ENCODE results near the gene SLAIN1.
A peak's percentile ranks its signal among the peaks of the same experiment; 100 is the strongest.

The SLAIN1 gene

DNA sequence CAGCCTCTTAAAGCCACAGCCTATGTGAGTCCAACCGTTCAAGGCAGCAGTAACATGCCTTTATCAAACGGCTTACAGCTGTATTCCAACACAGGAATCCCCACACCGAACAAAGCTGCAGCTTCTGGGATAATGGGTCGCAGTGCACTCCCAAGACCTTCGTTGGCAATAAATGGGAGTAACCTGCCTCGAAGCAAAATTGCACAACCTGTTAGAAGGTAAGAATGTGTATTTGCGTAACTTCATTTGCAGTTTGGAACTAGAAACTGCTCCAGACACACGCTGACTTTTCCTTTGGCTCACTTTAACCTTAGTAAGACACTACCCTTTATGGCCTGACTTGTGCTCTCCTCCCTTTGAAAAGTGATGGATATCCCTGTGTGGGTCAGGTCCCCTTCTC lies 63.4 kb downstream of the SLAIN1 start:
- DNase-seq: no peak

DNA sequence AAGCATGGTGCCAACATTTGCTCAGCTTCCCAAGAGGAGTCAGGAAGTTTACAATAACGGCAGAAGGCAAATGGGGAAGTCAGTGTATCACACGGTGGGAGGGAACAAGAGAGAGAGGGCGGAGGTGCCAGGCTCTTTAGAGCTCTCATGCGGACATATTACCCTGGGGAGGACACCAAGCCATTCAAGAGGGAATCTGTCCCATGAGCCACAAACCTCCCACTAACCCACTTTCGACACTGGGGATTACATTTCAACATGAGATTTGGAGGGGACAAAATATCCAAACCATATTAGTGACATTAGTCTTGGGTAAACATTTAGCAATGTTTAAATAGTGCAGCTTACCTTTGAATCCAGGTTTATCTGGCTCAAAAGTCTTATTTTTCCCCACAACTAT lies 69.9 kb downstream of the SLAIN1 start:
- no peak for DNase-seq

DNA sequence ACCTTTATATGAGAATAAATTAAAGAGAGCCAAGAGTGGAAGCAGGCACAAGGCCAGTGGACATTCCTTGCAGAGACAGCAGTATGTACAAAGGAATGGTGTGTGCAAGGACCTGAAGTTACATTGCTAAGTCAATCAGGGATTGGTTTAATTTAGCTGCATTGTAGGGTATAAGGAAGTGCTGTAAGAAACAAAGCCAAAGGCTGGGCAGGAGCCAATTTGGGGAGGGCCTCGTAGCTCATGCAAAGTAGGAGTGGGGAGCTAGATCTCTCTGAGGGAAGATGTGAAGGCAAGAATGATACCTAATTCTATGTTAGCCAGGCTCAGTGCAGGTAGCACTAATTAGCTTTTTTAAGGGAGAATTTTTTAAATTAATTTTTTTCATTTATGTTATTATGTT lies 76.7 kb downstream of the SLAIN1 start:
- DNase-seq: no peak

DNA sequence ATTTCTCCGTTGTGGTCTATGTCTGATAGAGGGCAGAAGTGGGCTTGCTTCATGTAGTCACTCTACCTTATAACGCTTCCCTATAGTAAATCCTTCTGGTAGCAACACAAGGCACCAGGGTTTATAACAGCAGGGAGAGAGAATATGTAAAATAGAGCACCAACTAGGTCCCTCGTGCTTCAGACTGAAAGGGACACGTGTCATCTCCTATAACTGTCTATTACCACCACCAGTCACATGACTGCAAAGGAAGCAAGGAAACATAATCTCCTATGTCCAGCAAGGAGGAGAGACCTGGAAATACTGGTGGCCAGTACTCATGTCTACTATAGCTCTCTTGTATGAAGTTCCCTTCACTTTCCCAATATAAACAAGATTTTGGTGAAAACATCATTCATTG lies 79.2 kb downstream of the SLAIN1 start:
- DNase-seq: no peak

DNA sequence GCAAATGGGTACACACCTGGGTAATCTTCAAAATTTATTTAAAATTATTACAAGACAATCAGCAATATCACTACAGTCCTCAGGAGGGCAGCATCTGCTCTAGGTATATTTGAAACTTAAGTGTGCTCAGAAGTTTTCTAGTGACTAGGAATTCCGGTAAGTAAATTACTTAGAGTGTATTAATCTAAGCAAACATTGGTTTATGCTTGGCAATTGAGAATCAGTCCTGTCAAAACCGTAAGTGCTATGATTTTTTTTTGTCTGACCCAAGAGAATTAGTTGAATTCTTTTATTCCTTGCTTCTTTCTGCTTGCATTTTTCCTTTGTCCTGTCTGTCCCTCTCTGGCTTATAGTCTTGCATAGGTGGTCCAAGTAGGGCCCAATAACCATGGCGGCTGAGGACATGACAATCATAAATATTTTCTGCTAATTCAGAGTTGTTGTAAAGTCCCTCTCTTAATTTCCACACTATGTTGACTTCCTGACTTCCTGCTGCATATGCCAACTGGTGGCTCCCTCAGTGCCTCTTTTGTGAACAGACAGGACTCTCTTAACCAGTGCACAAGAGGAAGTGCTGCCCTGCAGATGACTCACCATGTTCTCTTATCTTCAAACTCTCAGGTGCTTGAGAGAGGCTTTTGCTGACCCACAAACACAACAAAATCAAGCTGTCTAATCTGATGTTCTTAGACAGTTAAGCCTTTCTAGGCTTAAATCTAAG lies 82.2 kb downstream of the SLAIN1 start:
- DNase-seq: peak; percentile 27

DNA sequence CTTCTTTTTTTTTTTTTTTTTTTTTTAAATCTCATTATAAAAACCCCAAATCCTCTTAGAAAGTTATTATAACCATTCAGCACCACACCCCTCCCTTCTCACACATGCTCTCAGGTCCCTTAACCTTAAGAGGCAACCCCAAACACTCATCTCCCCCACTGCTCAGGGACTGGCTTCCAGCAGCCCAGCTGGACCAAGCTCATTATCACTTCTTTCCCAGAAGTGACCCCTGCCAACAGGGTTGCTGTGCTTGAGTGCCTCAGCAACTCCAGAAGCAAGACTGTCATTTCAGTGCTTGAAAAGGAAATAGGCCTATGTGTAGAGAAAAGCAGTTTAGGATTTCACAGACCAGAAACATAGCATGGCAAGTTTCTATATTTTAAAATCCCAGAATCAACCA lies 84.3 kb downstream of the SLAIN1 start:
- DNase-seq: no peak

DNA sequence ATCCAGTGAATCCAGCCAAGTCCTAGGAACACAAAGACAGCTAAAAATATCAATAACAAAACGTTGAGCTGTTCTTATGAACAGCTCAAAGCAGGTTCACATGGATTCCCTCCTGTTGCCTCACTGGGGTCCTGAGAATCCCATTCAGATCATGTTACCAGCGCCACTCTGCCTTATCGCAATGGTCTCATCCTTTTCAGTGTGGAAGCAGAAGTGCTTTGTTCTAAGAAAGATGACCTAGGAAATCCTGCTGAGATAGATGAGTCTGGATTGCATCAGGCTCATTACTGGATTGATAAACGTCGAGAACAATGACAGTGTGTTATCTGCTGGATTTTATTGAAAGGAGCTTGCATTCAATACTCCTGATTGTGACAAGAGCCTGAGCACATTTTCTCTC lies 87.0 kb downstream of the SLAIN1 start:
- no peak for DNase-seq

DNA sequence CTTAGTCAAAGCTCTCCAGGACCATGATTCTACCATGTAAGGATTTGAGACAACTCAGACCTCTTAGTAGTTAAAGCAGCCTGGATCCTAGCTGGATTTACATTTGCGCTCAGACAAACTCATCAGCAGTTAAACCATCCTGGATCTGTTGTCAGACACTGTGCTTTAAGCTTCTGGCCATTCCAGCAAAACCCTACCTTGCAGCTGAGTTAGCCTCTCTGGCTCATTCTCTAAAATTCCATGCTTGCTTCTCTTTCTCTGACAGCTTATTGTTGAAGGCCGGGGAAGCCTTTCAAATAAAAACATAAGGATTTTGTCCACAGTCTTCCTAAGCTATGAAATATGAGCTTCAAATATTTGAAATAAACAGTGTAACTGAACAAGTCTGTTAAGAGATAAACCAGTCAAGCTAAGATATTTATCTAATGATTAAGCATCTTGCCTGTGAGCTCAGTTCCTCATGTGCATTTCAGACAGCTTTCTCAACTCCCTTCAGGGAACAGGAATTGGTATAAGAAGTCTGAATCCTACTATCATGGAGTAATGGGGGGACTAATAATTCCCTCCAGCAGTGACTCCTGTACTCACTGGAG lies 89.3 kb downstream of the SLAIN1 start:
- DNase-seq: no peak

DNA sequence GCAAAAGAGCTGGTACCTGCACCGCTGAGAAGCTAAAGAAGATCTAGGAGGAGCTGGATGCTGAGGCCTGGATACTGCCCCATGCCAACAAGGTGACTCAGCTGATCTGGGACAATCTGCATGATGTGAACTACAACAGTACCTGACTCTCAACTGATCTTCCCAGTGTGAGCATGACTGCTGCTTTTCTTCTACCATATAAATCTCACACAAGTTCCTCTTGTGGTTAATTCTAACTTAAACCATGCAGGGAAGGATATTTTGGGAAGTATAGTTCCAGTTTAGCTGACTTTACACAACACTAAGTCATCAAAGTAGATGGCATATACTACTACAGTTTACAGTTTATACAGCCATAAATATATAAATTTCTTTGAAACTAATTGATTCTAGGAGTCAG lies 91.9 kb downstream of the SLAIN1 start:
- DNase-seq: no peak

DNA sequence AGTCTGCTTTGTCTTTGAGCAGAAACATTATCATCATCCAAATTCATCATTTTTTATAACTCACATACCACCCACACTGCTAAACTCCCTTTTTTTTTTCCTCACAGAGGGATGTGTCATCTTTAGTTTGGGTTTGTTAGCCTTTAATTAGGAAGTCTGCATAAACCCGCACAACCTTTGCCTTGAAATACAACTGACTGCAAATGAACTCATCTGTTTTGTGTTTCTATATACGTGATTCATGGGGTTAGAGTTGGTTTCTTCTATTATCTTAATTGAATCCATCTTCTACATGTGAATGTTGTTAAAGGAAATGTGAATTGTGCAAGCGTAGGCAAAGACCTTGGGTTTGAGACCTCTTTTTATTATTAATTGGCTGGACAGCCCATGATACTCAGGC lies 102.7 kb downstream of the SLAIN1 start:
- DNase-seq: no peak

DNA sequence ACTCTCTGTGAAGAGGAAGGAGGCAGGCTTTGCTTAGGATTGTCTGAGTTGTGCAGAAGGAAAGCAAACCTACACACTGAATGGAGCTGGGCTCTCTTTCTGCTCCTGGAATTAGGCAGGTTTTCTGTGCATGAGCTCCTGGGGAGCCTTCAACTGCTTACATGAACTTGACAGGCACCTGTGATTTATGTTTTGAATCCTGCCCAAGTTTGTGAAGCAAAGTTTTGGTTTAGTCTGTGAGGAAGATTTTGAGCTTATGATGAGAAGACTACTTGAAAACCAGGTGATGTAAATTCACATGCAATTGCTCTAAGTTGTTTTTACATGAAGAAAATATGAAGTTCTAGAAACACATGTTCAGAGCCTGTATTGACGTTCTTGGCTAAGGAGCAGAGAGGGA lies 109.0 kb downstream of the SLAIN1 start:
- DNase-seq: no peak

DNA sequence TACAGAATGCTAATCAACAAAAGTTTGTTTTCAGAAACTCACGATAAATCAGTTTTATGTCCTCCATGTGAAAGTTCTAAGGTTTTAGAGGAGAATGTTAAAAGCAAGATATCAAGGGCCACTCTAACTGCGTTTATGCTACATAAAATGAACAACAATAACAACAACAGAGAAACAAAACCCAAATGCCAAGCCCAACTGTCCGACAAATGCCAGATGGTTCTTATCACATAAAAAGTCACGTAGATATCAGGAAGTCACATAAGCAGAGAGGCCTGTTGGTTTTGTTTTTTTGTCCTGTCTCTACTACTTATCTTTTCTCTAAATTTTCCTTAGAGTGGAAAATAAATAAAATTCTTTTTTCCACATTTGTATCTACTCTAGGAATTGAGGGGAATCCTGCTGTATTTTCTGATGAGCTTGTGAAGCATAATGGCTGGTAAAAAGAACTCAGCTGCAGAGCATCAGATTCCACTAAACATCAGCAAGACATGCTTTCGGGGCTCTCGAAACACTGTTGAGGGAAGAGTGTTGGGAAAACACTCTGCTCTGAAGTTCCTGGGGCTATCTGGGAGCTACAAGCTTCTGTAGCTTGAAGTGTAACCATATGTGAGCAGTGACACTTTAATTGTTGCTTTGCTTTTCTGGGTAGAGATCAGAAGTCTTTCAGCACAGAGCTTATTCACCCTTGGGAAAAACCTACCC lies 110.1 kb downstream of the SLAIN1 start:
- no peak for DNase-seq

DNA sequence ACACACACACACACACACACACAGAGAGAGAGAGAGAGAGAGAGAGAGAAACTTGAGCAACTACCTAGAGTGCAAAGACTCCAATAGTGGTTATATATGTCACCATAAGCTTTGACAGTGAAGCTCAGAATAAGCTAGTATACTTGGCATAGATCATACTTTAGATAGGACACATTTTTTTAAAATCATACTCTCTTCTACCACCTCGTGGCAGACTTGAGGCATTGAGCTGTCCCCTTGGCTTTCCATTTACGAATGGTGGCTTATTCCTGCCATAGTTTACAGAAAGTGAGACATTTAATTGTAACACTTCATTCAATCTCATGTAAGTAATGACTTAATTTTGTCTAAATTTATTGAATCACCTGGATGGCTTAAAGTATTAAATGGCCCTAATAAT lies 112.9 kb downstream of the SLAIN1 start:
- no peak for DNase-seq

DNA sequence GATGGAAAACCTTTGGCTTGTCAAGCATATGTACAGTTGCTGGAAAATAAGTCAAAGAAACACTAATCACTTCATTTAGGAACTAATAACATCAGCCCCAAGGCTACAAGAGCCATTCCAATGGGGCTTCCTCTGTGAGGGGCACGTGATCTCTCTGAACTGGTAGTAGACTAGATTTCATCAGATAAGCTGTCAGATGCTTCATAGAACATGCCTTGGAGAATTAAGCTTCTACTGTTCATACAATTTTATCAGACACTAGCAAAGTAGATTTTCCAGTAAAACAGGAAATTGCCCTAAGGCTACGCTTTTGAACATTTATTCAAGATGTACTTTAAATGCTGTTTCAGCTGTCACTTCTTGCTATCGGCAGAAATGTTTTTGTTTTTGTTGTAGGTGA lies 113.4 kb downstream of the SLAIN1 start:
- DNase-seq: no peak

DNA sequence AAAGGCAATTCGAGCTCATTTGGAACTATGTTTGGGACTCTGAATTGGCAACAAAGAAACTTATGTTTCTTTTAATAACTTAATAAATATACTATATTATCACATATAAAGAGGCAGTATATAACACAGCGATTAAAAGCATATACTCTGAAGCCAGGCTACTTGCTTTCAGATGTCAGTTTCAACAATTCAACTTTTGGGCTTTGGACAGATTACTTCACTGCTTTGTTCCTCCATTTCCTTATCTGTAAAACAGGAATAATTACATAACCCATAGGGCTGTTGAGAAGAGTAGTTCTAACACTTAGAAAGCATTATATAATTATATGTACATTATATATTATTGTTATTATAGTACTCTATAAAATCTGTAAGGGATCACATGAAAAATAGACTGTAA lies 113.9 kb downstream of the SLAIN1 start:
- no peak for DNase-seq

DNA sequence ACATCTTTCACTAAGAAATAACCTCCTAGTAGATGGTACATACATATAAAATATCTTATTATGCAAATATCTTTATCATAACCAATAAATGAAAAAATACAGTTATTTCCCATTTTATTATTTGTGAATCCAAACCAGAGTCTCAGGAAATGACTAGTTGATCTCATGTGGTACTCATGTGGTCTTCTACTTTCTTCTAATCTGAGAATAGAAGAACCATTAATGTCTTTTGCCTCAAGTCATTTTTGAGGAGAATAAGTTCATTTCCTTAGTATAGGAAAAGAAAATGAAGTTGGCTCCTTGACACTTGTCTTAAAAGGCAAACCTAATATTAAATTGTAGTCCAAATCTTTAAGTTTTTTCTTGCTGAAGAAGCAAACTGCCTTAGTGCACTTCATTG lies 114.5 kb downstream of the SLAIN1 start:
- no peak for DNase-seq

Data from CD4-positive, alpha-beta T cell treated with Interferon gamma for 1 hour (primary cell).